OCI-LY1 (cell line): ENCODE data around the gene C2orf49.

Experiments
- H2AFZ ChIP-seq: fragments of 200-600 bp; sonication (generic), shearing (Covaris generic); 2 replicates; pipeline ENCODE4 v1.6.0; 2014; ENCODE audit warnings: antibody characterized with exemption, mild to moderate bottlenecking, low read length
- H3F3A ChIP-seq: fragments of 200-600 bp; sonication (generic), shearing (Covaris generic); 2 replicates; pipeline ENCODE4 v1.6.0; 2014; ENCODE audit warnings: mild to moderate bottlenecking, antibody characterized with exemption, low read length, moderate library complexity; ENCODE audit not compliant: insufficient read depth
- H3K27ac ChIP-seq: fragments of 200-600 bp; sonication (generic); 2 replicates; pipeline ENCODE4 v1.5.1; 2014; ENCODE audit warnings: low read length, mixed run types, mild to moderate bottlenecking, low read depth; ENCODE audit not compliant: poor library complexity, severe bottlenecking
- H3K27me3 ChIP-seq: fragments of 200-600 bp; sonication (generic); 2 replicates; pipeline ENCODE4 v1.6.0; 2014; ENCODE audit warnings: antibody characterized with exemption, mild to moderate bottlenecking, low read length, moderate library complexity; ENCODE audit not compliant: insufficient read depth
- H3K36me3 ChIP-seq: fragments of 200-600 bp; sonication (generic); 2 replicates; pipeline ENCODE4 v1.6.1; 2014; ENCODE audit warnings: mild to moderate bottlenecking, antibody characterized with exemption, low read length, moderate library complexity, mixed read lengths; ENCODE audit not compliant: insufficient read depth
- H3K4me1 ChIP-seq: fragments of 200-600 bp; sonication (generic); 2 replicates; pipeline ENCODE4 v1.5.1; 2014; ENCODE audit warnings: mild to moderate bottlenecking, low read length, moderate library complexity; ENCODE audit not compliant: insufficient read depth, severe bottlenecking
- H3K4me2 ChIP-seq: fragments of 200-600 bp; sonication (generic), shearing (Covaris generic); 2 replicates; pipeline ENCODE4 v1.6.1; 2014; ENCODE audit warnings: low read length
- H3K4me3 ChIP-seq: fragments of 200-600 bp; sonication (generic); 2 replicates; pipeline ENCODE4 v1.5.1; 2014; ENCODE audit warnings: low read length, low read depth, mild to moderate bottlenecking, mixed read lengths; ENCODE audit not compliant: poor library complexity, severe bottlenecking
- H3K79me2 ChIP-seq: fragments of 200-600 bp; shearing (Covaris generic); 2 replicates; pipeline ENCODE4 v1.6.1; 2016; ENCODE audit warnings: mixed run types, low read length, mixed read lengths; ENCODE audit not compliant: insufficient read depth
- H3K9ac ChIP-seq: fragments of 200-600 bp; sonication (generic), shearing (Covaris generic); 2 replicates; pipeline ENCODE4 v1.6.1; 2014; ENCODE audit warnings: mild to moderate bottlenecking, low read length, mixed read lengths
- H3K9me2 ChIP-seq: fragments of 200-600 bp; sonication (generic), shearing (Covaris generic); 2 replicates; pipeline ENCODE4 v1.6.1; 2014; ENCODE audit warnings: low read depth, mild to moderate bottlenecking, low read length, mixed read lengths
- H3K9me3 ChIP-seq: fragments of 200-600 bp; shearing (Covaris generic); 2 replicates; pipeline ENCODE4 v1.6.1; 2014; ENCODE audit warnings: low read length, mixed read lengths
- H4K20me1 ChIP-seq: fragments of 200-600 bp; sonication (generic), shearing (Covaris generic); 2 replicates; pipeline ENCODE4 v1.6.0; 2016; ENCODE audit warnings: mild to moderate bottlenecking, low read length; ENCODE audit not compliant: insufficient read depth
- CTCF ChIP-seq: fragments of 200-600 bp; sonication (generic), shearing (Covaris generic); IDR thresholded peaks from 2 replicates; pipeline ENCODE4 v1.5.1; 2017; ENCODE audit warnings: mild to moderate bottlenecking, antibody characterized with exemption, low read length, moderate library complexity, mixed read lengths
- EZH2 ChIP-seq: fragments of 200-600 bp; sonication (generic), shearing (Covaris generic); IDR thresholded peaks from 2 replicates; pipeline ENCODE4 v1.8.0; 2017; ENCODE audit warnings: borderline replicate concordance, mixed run types, mild to moderate bottlenecking, antibody characterized with exemption, low read length, moderate library complexity, mixed read lengths

Gene C2orf49

GRCh38 chr2:105390454-105390853 lies 53.1 kb downstream of the C2orf49 start:
- Histone ChIP-seq H3K9ac (no peak overlapping the region), H2AFZ (no peak overlapping the region), H4K20me1 (no peaks in the 10 kb centered on the region), H3K79me2 (no peaks in the 10 kb centered on the region), H3K27me3 (peaks cover 6% of the 10 kb centered on the region; the same call in 1 of the 2 replicates), H3K4me1 (no peaks in the 10 kb centered on the region), H3K9me3 (no peaks in the 10 kb centered on the region), H3K4me2 (no peak overlapping the region), H3K36me3 (no peaks in the 10 kb centered on the region), H3K4me3 (no peak overlapping the region), H3F3A (no peaks in the 10 kb centered on the region), H3K27ac (no peak overlapping the region), H3K9me2 (no peaks in the 10 kb centered on the region)
- TF ChIP-seq EZH2 (no peak), CTCF (no peak)

- Histone ChIP-seq H2AFZ (no peak overlapping the region), H3K27ac (no peak overlapping the region), H4K20me1 (no peaks in the 10 kb centered on the region), H3K9ac (no peak overlapping the region), H3K36me3 (no peaks in the 10 kb centered on the region), H3K4me2 (no peak overlapping the region), H3K4me1 (no peaks in the 10 kb centered on the region), H3F3A (no peaks in the 10 kb centered on the region), H3K9me3 (no peaks in the 10 kb centered on the region), H3K9me2 (no peaks in the 10 kb centered on the region), H3K79me2 (no peaks in the 10 kb centered on the region), H3K27me3 (0 out of 2 replicates have a peak, but pooled peaks cover 5% of the 10 kb centered on the region), H3K4me3 (no peak overlapping the region)
- TF ChIP-seq EZH2, result no peak
- TF ChIP-seq CTCF, result no peak
Measured at GRCh38 chr2:105391058-105391627, 53.8 kb downstream of the C2orf49 start.

GRCh38 chr2:105391763-105392662 lies 54.7 kb downstream of the C2orf49 start:
- Histone ChIP-seq H3K9ac (no peak overlapping the region), H3K4me1 (no peaks in the 10 kb centered on the region), H3K27ac (no peak overlapping the region), H3K4me2 (no peak overlapping the region), H3K79me2 (no peaks in the 10 kb centered on the region), H3F3A (no peaks in the 10 kb centered on the region), H3K9me3 (no peaks in the 10 kb centered on the region), H3K36me3 (no peaks in the 10 kb centered on the region), H3K4me3 (no peak overlapping the region), H2AFZ (no peak overlapping the region), H4K20me1 (no peaks in the 10 kb centered on the region), H3K27me3 (0 out of 2 replicates have a peak, but pooled peaks cover 5% of the 10 kb centered on the region), H3K9me2 (no peaks in the 10 kb centered on the region)
- TF ChIP-seq EZH2 (no peak), CTCF (no peak)
